ENCODE results near the gene RSPO3.
"Not testable (repeated sequence)": the region's sequence is repeated elsewhere in the genome, so short reads cannot be mapped to it uniquely, and the experiment has no call there.

Gene RSPO3

GRCh38 chr6:127191716-127192115, 73.2 kb downstream of the RSPO3 start:
- in situ Hi-C loops (cut with MboI; ENCODE audit: low pct_unique_long_range_greater_than_20kb, low sequenced_read_pairs), result no loop called here
- no peak for DNase-seq

DNA sequence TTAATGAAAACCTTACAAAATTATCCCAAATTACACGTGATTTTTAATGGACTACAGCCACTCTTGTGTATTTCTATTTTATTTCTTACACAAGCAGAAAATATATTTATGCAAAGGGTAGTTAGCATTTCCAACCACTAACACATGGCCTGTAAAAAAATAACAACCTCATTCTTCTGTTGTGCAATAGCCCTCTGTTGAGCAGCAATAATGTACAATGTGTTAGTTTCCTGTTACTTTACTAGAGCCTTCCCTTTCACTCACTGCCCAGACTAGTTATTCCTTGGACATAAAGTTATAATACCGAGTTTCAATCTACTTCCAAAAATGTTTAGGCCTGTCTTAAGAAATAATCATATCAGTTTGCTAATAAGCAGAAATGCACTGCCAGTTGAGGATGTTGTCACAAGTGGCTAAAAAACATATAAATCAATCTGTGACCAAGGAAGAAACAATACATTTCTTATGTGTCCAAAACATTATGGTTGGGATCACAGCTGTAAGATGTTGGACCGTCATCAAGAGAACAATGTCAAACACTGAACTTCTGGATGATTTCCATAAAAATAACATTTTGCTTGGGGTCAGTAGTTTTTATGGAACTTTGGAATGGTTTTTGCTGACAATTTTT, 74.6 kb downstream of the RSPO3 start:
- in situ Hi-C loops (cut with MboI; ENCODE audit: low pct_unique_long_range_greater_than_20kb, low sequenced_read_pairs), result no loop called here
- DNase-seq, result no peak

DNA sequence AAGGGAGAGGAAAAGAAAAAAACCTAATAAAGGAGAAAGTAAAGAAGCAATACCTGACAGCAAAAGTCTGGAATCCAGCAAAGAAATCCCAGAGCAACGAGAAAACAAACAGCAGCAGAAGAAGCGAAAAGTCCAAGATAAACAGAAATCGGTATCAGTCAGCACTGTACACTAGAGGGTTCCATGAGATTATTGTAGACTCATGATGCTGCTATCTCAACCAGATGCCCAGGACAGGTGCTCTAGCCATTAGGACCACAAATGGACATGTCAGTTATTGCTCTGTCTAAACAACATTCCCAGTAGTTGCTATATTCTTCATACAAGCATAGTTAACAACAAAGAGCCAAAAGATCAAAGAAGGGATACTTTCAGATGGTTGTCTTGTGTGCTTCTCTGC, 77.4 kb downstream of the RSPO3 start:
- no peak for DNase-seq
- in situ Hi-C loops (cut with MboI; ENCODE audit: low pct_unique_long_range_greater_than_20kb, low sequenced_read_pairs), result no loop called here

DNA sequence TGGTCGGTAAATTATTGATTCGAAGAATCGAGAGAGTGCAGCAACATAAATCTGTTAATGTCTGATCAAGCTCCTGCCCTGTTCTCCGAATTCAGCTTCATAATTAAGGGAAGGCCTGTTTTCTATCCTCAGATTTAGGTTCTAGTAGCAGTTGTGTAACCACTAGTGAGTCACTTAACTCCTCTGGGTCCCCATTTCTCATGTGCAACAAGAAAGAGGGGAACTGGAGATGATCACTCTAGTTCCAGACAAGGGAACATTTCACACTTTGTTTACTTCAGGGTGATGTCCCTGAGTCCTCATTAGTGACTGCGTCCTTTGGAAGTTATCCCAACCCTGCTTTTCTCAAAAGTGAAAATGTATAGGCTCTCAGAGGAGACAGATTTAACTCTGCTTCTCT, 80.1 kb downstream of the RSPO3 start:
- DNase-seq, result no peak

GRCh38 chr6:127199470-127199869, 81.0 kb downstream of the RSPO3 start:
- no peak for DNase-seq
- in situ Hi-C loops (cut with MboI; ENCODE audit: low pct_unique_long_range_greater_than_20kb, low sequenced_read_pairs), result no loop called here

More for the DNA sequence above, 80.1 kb downstream of the RSPO3 start:
- in situ Hi-C loops (cut with MboI; ENCODE audit: low pct_unique_long_range_greater_than_20kb, low sequenced_read_pairs), result no loop called here

DNA sequence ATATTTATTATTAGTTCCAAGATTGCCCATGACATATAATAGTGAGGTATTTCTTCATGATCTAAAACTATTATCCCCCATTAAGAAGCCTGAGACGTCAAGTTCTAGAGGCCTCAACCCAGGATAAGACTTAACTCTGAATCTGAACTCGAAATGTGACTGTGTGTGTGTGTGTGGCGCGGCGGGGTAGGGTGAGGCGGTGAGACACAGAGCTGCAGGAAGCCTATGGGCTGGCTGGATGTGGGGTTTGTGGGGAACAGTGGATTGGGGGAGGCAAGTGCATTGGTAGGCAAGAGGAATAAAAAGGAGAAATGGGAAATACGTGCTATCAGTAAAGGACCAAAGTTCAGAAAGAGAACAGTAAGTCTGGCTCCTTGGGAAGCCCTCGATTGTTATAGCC, 81.6 kb downstream of the RSPO3 start:
- in situ Hi-C loops (cut with MboI; ENCODE audit: low pct_unique_long_range_greater_than_20kb, low sequenced_read_pairs), result no loop called here
- DNase-seq, result no peak

GRCh38 chr6:127201321-127201720, 82.8 kb downstream of the RSPO3 start:
- in situ Hi-C loops (cut with MboI; ENCODE audit: low pct_unique_long_range_greater_than_20kb, low sequenced_read_pairs), result no loop called here
- DNase-seq, result no peak

GRCh38 chr6:127202676-127203075, 84.2 kb downstream of the RSPO3 start:
- in situ Hi-C loops (cut with MboI; ENCODE audit: low pct_unique_long_range_greater_than_20kb, low sequenced_read_pairs), result no loop called here
- DNase-seq, result no peak

- in situ Hi-C loops (cut with MboI; ENCODE audit: low pct_unique_long_range_greater_than_20kb, low sequenced_read_pairs), result no loop called here
- DNase-seq, result no peak
Observed at GRCh38 chr6:127204281-127204680, 85.8 kb downstream of the RSPO3 start.

GRCh38 chr6:127205036-127205435, 86.6 kb downstream of the RSPO3 start:
- in situ Hi-C loops (cut with MboI; ENCODE audit: low pct_unique_long_range_greater_than_20kb, low sequenced_read_pairs), result no loop called here

DNA sequence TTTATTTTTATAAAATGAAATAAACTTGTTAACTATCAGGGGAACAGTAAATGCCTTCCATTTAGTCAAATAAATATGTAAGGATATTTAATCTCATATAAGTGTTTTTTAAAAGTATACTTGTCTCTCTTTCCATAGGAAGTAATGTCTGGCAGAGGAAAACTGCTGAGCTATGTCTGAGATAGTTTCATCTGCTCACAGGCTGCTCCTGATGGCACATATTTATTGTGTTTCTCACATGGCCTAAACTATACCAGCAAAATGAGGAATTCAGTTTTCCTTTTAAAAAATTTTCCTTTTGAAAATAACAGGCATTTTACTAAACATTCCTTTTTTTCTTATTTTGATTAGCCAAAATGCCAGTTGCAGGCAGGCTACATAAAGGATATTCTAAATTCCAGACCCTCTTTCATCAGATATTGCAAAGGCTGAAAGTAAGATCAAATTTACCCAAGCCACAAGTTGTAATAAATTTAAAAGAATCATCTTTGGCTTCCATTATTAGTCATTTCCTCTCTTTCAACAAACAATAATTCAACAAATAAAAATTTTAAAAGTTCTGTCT, 88.1 kb downstream of the RSPO3 start:
- in situ Hi-C loops (cut with MboI; ENCODE audit: low pct_unique_long_range_greater_than_20kb, low sequenced_read_pairs), result no loop called here
- no peak for DNase-seq

More at GRCh38 chr6:127205036-127205435, 86.6 kb downstream of the RSPO3 start:
- DNase-seq, result no peak

GRCh38 chr6:127207591-127208120, 89.2 kb downstream of the RSPO3 start:
- no peak for DNase-seq
- in situ Hi-C loops (cut with MboI; ENCODE audit: low pct_unique_long_range_greater_than_20kb, low sequenced_read_pairs), result no loop called here

DNA sequence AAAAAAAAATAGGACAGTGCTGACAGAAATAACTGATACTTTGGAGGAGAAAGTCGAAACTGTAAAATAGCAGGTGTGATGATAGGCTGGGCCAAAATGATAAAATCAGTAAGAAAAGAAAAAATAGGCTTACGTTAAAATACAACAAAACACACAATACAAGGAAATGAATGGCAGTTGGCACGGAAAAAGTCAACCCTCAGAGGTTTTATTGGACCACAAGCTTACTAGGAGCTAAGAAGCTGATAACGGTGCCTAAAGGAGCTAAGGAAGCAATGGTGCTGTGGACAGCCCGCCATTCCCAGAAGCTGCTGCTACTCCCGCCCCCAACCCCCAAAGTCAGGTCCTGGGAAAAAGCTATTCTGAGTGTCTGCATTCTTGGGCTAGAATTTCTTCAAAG, 92.3 kb downstream of the RSPO3 start:
- in situ Hi-C loops (cut with MboI; ENCODE audit: low pct_unique_long_range_greater_than_20kb, low sequenced_read_pairs), result no loop called here
- DNase-seq, result no peak

DNA sequence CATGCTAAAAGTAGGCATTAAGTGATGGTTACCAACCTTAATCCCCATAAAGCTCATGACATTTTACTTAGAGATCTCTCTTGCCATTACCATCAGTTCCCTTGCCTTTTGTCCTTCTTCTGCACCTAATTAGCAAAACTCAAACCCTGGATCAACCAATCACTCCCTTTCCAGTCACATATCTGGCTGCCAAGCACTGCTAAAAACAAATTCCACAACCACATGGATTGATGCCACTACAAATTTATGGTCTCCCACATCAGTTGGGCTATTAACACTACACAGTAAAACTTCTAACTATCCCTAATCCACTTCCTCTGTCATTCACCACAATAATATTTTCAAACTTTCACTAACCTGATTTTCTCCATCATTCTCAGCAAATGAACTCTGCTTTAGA, 93.9 kb downstream of the RSPO3 start:
- no peak for DNase-seq
- in situ Hi-C loops (cut with MboI; ENCODE audit: low pct_unique_long_range_greater_than_20kb, low sequenced_read_pairs), result no loop called here

GRCh38 chr6:127214032-127214431, 95.6 kb downstream of the RSPO3 start:
- in situ Hi-C loops (cut with MboI; ENCODE audit: low pct_unique_long_range_greater_than_20kb, low sequenced_read_pairs); DNase-seq: not testable (repeated sequence)

DNA sequence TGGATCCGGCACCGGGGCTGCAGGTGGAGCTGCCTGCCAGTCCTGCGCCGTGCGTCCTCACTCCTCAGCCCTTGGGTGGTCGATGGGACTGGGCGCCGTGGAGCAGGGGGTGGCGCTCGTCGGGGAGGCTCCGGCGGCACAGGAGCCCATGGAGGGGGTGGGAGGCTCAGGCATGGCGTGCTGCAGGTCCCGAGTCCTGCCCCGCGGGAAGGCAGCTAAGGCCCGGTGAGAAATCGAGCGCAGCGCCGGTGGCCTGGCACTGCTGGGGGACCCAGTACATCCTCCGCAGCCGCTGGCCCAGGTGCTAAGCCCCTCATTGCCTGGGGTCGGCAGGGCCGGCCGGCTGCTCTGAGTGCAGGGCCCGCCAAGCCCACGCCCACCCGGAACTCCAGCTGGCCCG, 96.1 kb downstream of the RSPO3 start:
- in situ Hi-C loops (cut with MboI; ENCODE audit: low pct_unique_long_range_greater_than_20kb, low sequenced_read_pairs); DNase-seq: not testable (repeated sequence)

DNA sequence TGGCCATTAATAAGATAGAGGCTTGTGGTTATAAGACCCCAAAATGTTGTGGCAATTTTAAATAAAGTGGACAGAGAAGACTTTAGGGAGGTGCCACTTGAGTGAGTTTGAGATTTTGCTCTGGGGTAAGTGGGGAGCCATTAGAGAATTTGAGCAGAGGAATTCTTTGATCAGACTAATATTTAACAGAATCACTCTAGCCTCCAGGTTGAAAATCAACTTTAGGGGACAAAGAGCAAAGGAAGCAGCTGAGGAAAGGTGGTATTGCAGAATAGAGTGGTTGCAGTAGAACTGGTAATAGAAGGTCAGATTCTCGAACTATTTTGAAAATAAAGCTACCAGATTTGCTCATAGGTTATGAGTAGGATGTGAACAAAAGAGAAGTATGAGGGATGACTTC, 97.5 kb downstream of the RSPO3 start:
- no peak for DNase-seq
- in situ Hi-C loops (cut with MboI; ENCODE audit: low pct_unique_long_range_greater_than_20kb, low sequenced_read_pairs), result no loop called here

- in situ Hi-C loops (cut with MboI; ENCODE audit: low pct_unique_long_range_greater_than_20kb, low sequenced_read_pairs), result no loop called here
- DNase-seq, result no peak
Observed at GRCh38 chr6:127216810-127217789, 98.6 kb downstream of the RSPO3 start.

DNA sequence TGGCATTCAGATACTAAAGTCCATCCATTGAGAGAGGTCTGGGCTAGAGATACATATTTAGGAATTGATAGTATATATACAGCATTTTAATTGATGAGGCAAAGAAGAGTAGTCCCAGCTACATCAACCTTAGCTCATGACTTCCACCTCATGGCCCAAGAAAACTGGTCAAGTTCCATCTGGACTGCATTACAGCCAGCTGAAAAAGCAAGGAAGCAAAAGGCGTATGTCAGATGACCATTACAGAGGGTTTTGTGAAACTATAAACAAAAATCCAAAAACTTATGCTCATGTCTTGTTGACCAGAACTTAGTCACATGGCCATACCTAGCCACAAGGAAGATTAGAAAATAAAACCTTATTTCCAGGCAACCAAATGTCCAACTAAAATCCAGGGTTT, 101.4 kb downstream of the RSPO3 start:
- in situ Hi-C loops (cut with MboI; ENCODE audit: low pct_unique_long_range_greater_than_20kb, low sequenced_read_pairs), result no loop called here

GRCh38 chr6:127221201-127221600, 102.7 kb downstream of the RSPO3 start:
- in situ Hi-C loops (cut with MboI; ENCODE audit: low pct_unique_long_range_greater_than_20kb, low sequenced_read_pairs), result no loop called here

More for the DNA sequence above, 101.4 kb downstream of the RSPO3 start:
- no peak for DNase-seq

More at GRCh38 chr6:127221201-127221600, 102.7 kb downstream of the RSPO3 start:
- DNase-seq, result no peak
